HepG2 (cell line): ENCODE measurements around the gene MCFD2. TPM values are rescaled to one million over a fixed set of nuclear protein-coding genes. Genes with fewer than 3 reads are reported as not detected.

Experiments used
- ADNP ChIP-seq: sonication (generic); formaldehyde crosslinking; IDR thresholded peaks from 2 replicates; pipeline ENCODE4 v1.4.0; 2020; ENCODE audit warnings: missing genetic modification reagents
- CAMTA2 ChIP-seq: sonication (generic); formaldehyde crosslinking; IDR thresholded peaks from 2 replicates; pipeline ENCODE4 v1.4.0; 2020; ENCODE audit warnings: mild to moderate bottlenecking, missing genetic modification reagents, borderline replicate concordance
- CEBPZ ChIP-seq: IDR thresholded peaks from 2 replicates; pipeline ENCODE4 v1.6.1; 2012; ENCODE audit warnings: low read length, improper control_type of control experiment
- LRRFIP1 ChIP-seq: sonication (generic); formaldehyde crosslinking; conservative IDR thresholded peaks from 2 replicates; pipeline ENCODE4 v1.4.0; 2020; ENCODE audit warnings: missing genetic modification reagents
- MLXIP ChIP-seq: sonication (generic); formaldehyde crosslinking; IDR thresholded peaks from 2 replicates; pipeline ENCODE4 v1.9.0; 2021; ENCODE audit warnings: missing genetic modification reagents, borderline replicate concordance
- SMARCC2 ChIP-seq: fragments of 450-650 bp; IDR thresholded peaks from 2 replicates; pipeline ENCODE4 v1.6.1; 2017; ENCODE audit warnings: antibody characterized with exemption, mild to moderate bottlenecking
- SMARCE1 ChIP-seq: fragments of 450-650 bp; IDR thresholded peaks from 2 replicates; pipeline ENCODE4 v1.6.1; 2017; ENCODE audit warnings: borderline replicate concordance
- ZBTB42 ChIP-seq: sonication (generic); formaldehyde crosslinking; IDR thresholded peaks from 2 replicates; pipeline ENCODE4 v1.5.0; 2020; ENCODE audit warnings: mild to moderate bottlenecking, missing genetic modification reagents
- ZNF619 ChIP-seq: sonication (generic); formaldehyde crosslinking; IDR thresholded peaks from 2 replicates; pipeline ENCODE4 v1.4.0; 2020; ENCODE audit warnings: mild to moderate bottlenecking, missing genetic modification reagents
- ZNF652 ChIP-seq: IDR thresholded peaks from 2 replicates; pipeline ENCODE4 v1.6.1; 2016; ENCODE audit warnings: low read depth, borderline replicate concordance
- ZNF839 ChIP-seq: sonication (generic); formaldehyde crosslinking; IDR thresholded peaks from 2 replicates; pipeline ENCODE4 v1.4.0; 2020; ENCODE audit warnings: missing genetic modification reagents, mild to moderate bottlenecking, borderline replicate concordance
- polyA plus RNA-seq, 8 experiments: library from polyadenylated mRNA; depleted of rRNA in 3 of 8; stranded (reverse) in 7 of 8; unstranded in 1 of 8; fragments of >200 nt; fragmentation: Illumina TruSeq in 4 of 8; extraction: Trizol in 4 of 8; gene quantifications; 2 replicates each; pipeline versions ENCODE4 v1.2.1 to v1.2.3, GENCODE V29; 2011 to 2016; ENCODE audit warnings: low read depth in 4 of 8, missing spikeins in 1 of 8, mixed read lengths in 1 of 8; ENCODE audit not compliant: insufficient read depth in 1 of 8
- total RNA-seq, 5 experiments: library from RNA; depleted of rRNA; stranded (reverse); fragments of >200 nt; fragmentation: Illumina TruSeq; extraction: Trizol; gene quantifications; 2 replicates each; pipeline ENCODE4 v1.2.3, GENCODE V29; 2016; ENCODE audit warnings: low read depth in 1 of 5
- TF ChIP-seq, protein P1 (sequence below): sonication (generic); formaldehyde crosslinking; IDR thresholded peaks from 2 replicates; pipeline ENCODE4 v1.8.0; 2022; ENCODE audit warnings: mild to moderate bottlenecking, missing genetic modification reagents, moderate library complexity
- TF ChIP-seq, protein P2 (sequence below): sonication (generic); formaldehyde crosslinking; IDR thresholded peaks from 2 replicates; pipeline ENCODE4 v1.4.0; 2020; ENCODE audit warnings: mild to moderate bottlenecking, low read depth, missing genetic modification reagents

The MCFD2 gene
- total and polyA plus RNA-seq, 2 of the 13 experiments (the other 11 are each of a cell fraction or from before 2014, with no cell fraction given) = 183 to 232 TPM

DNA sequence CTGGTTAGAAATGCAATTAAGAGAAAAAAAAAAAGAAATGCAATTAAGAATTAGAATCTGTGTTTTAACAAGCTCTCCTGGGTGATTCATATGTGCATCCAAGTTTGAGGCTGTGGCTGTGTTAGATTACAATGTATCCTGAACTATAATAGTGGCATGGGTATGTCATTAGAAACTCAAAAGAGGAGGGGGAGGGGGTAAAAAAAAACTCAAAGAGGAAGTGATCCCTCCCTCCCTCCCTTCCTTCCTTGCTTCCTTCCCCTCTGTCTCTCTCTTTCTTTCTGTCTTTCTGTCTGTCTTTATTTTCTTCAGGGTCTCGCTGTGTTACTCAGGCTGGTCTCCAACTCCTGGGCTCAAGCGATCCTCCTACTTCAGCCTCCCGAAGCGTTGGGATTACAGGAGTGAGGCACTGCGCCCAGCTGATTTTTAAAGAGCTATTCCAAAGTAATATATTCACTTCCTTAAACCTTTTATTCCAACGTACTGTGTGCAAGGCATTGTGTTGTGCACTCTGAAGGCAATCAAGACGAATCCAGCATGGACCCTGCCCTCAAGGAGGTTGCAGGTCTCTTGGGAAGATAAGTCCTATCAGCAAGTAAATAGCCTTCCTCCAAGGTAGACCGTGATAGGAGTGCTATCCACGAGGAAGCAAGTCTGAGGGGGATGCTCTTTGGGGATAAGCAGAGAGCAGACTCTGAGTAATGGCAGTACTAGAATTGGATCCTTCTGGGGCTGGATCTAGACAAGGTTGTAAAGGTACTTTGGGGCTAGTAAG, 35.9 kb upstream of the MCFD2 start (continued):
- no peak for TF ChIP-seq CEBPZ
- TF ChIP-seq SMARCE1 = no peak
- no peak for TF ChIP-seq CAMTA2 (CRISPR knock-in tag)
- no peak for TF ChIP-seq ZNF839 (CRISPR knock-in tag)
- no peak for TF ChIP-seq SMARCC2
- TF ChIP-seq MLXIP = no peak
- TF ChIP-seq, protein P1, sequence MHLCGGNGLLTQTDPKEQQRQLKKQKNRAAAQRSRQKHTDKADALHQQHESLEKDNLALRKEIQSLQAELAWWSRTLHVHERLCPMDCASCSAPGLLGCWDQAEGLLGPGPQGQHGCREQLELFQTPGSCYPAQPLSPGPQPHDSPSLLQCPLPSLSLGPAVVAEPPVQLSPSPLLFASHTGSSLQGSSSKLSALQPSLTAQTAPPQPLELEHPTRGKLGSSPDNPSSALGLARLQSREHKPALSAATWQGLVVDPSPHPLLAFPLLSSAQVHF (CRISPR knock-in tag) = no peak
- TF ChIP-seq ZNF619 (CRISPR knock-in tag) = no peak
- no peak for TF ChIP-seq ZBTB42 (CRISPR knock-in tag)
- no peak for TF ChIP-seq ADNP (CRISPR knock-in tag)
- TF ChIP-seq, protein P2, sequence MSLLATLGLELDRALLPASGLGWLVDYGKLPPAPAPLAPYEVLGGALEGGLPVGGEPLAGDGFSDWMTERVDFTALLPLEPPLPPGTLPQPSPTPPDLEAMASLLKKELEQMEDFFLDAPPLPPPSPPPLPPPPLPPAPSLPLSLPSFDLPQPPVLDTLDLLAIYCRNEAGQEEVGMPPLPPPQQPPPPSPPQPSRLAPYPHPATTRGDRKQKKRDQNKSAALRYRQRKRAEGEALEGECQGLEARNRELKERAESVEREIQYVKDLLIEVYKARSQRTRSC (CRISPR knock-in tag) = no peak
- no peak for TF ChIP-seq LRRFIP1 (CRISPR knock-in tag)
- TF ChIP-seq ZNF652 (CRISPR knock-in tag) = no peak
